BLaER1 treated with 17β-estradiol and CSF1 and Interleukin-3, amounts not matched to agents 10 nM and 100 nM (cell line): Measurements from ENCODE around the gene IL32.
A peak's percentile ranks its signal among the peaks of the same experiment; 100 is the strongest.

Source experiments
- H3K27ac ChIP-seq, 11 experiments: shearing (Covaris generic); formaldehyde crosslinking; 2 replicates each; pipeline ENCODE4 v1.8.1; 2022
- H3K27me3 ChIP-seq, 11 experiments: shearing (Covaris generic); formaldehyde crosslinking; 2 replicates each; pipeline ENCODE4 v1.8.1; 2022
- H3K36me3 ChIP-seq, 11 experiments: shearing (Covaris generic); formaldehyde crosslinking; 2 replicates each; pipeline ENCODE4 v1.8.1; 2022
- H3K4me1 ChIP-seq, 10 experiments: shearing (Covaris generic); formaldehyde crosslinking; 2 replicates each; pipeline ENCODE4 v1.8.1; 2022
- H3K4me2 ChIP-seq, 11 experiments: shearing (Covaris generic); formaldehyde crosslinking; 2 replicates each; pipeline ENCODE4 v1.8.1; 2022
- H3K4me3 ChIP-seq, 10 experiments: shearing (Covaris generic); formaldehyde crosslinking; 2 replicates each; pipeline ENCODE4 v1.8.1; 2022
- H3K9ac ChIP-seq, 11 experiments: shearing (Covaris generic); formaldehyde crosslinking; 2 replicates each; pipeline ENCODE4 v1.8.1; 2022
- H3K9me3 ChIP-seq, 11 experiments: shearing (Covaris generic); formaldehyde crosslinking; replicated peaks in 1 of 11; 2 replicates each; pipeline ENCODE4 v1.8.1; 2022
- H4K20me1 ChIP-seq, 11 experiments: shearing (Covaris generic); formaldehyde crosslinking; 2 replicates each; pipeline ENCODE4 v1.8.1; 2022
- Cebpa-rat ChIP-seq, 11 experiments: shearing (Covaris generic); IDR thresholded peaks; 2 replicates each; pipeline ENCODE4 v1.8.1; 2022

The IL32 gene

GRCh38 chr16:3087243-3088235, 22.1 kb downstream of the IL32 start:
- Histone ChIP-seq H3K4me1 (peaks cover 41 to 75% (median 62%) of the 10 kb centered on the region in 10 experiments), H4K20me1 (no peaks in the 10 kb centered on the region), H3K27ac (peak overlapping the region; percentile 51 to 79 (median 65); a peak in 21 of 22 replicates), H3K27me3 (peaks cover 0 to 3% (median 0%) of the 10 kb centered on the region in 11 experiments; a peak in 1 of 22 replicates), H3K4me3 (peak overlapping the region; percentile 1 to 62 (median 46); a peak in 18 of 20 replicates), H3K36me3 (no peaks in the 10 kb centered on the region), H3K9me3 (no peaks in the 10 kb centered on the region), H3K9ac (peak overlapping the region; percentile 44 to 76 (median 63); a peak in 19 of 22 replicates), H3K4me2 (peak overlapping the region; percentile 80 to 100 (median 90))
- no peak for TF ChIP-seq Cebpa-rat (IDR thresholded peaks at IDR 0.05)

- H3K9ac ChIP-seq, result peak overlapping the region in 3 of 11 experiments; percentile 9 to 68 (median 66); a peak in 2 of 22 replicates
- peaks cover 41 to 84% (median 71%) of the 10 kb centered on the region in 10 experiments for H3K4me1 ChIP-seq
- H3K36me3 ChIP-seq, result no peaks in the 10 kb centered on the region
- H3K27me3 ChIP-seq, result peaks cover 0 to 4% (median 0%) of the 10 kb centered on the region in 11 experiments; a peak in 1 of 22 replicates
- H4K20me1 ChIP-seq, result no peaks in the 10 kb centered on the region
- no peak for TF ChIP-seq Cebpa-rat (IDR thresholded peaks at IDR 0.05)
- no peaks in the 10 kb centered on the region for H3K9me3 ChIP-seq
- H3K27ac ChIP-seq, result peak overlapping the region in 3 of 11 experiments; percentile 64 to 79 (median 78); a peak in 4 of 22 replicates
- peak overlapping the region in 10 of 11 experiments; percentile 80 to 100 (median 88); a peak in 20 of 22 replicates for H3K4me2 ChIP-seq
- no peak overlapping the region for H3K4me3 ChIP-seq
Observed at GRCh38 chr16:3088450-3088849, 23.0 kb downstream of the IL32 start.

- TF ChIP-seq Cebpa-rat (IDR thresholded peaks at IDR 0.05), result no peak
- peak overlapping the region in 9 of 11 experiments; percentile 80 to 100 (median 90); a peak in 13 of 22 replicates for H3K4me2 ChIP-seq
- H3K36me3 ChIP-seq, result no peaks in the 10 kb centered on the region
- H3K9me3 ChIP-seq, result no peaks in the 10 kb centered on the region
- peaks cover 41 to 89% (median 77%) of the 10 kb centered on the region in 10 experiments for H3K4me1 ChIP-seq
- peak overlapping the region in 1 of 11 experiments; percentile 78; a peak in 1 of 22 replicates for H3K27ac ChIP-seq
- H3K9ac ChIP-seq, result no peak overlapping the region
- peaks cover 0 to 4% (median 0%) of the 10 kb centered on the region in 11 experiments; a peak in 1 of 22 replicates for H3K27me3 ChIP-seq
- H4K20me1 ChIP-seq, result no peaks in the 10 kb centered on the region
- no peak overlapping the region for H3K4me3 ChIP-seq
Observed at GRCh38 chr16:3088925-3089716, 23.7 kb downstream of the IL32 start.

GRCh38 chr16:3089717-3090592, 24.5 kb downstream of the IL32 start:
- Histone ChIP-seq H3K9ac (no peak overlapping the region), H3K4me2 (no peak overlapping the region), H3K4me1 (peaks cover 40 to 86% (median 76%) of the 10 kb centered on the region in 10 experiments), H3K27ac (no peak overlapping the region), H3K36me3 (no peaks in the 10 kb centered on the region), H3K4me3 (no peak overlapping the region), H3K27me3 (peaks cover 0 to 4% (median 0%) of the 10 kb centered on the region in 11 experiments; a peak in 1 of 22 replicates), H4K20me1 (no peaks in the 10 kb centered on the region), H3K9me3 (no peaks in the 10 kb centered on the region)
- no peak for TF ChIP-seq Cebpa-rat (IDR thresholded peaks at IDR 0.05)

- Histone ChIP-seq H4K20me1 (no peaks in the 10 kb centered on the region), H3K36me3 (no peaks in the 10 kb centered on the region), H3K27ac (peak overlapping the region in 2 of 11 experiments; percentile 4 to 24; a peak in 3 of 22 replicates), H3K4me1 (peaks cover 36 to 83% (median 76%) of the 10 kb centered on the region in 10 experiments), H3K4me2 (peak overlapping the region in 9 of 11 experiments; percentile 51 to 86 (median 71); a peak in 18 of 22 replicates), H3K4me3 (no peak overlapping the region), H3K27me3 (peaks cover 0 to 4% (median 0%) of the 10 kb centered on the region in 11 experiments; a peak in 1 of 22 replicates), H3K9ac (peak overlapping the region in 6 of 11 experiments; percentile 1 to 28 (median 11); a peak in 3 of 22 replicates), H3K9me3 (no peaks in the 10 kb centered on the region)
- no peak for TF ChIP-seq Cebpa-rat (IDR thresholded peaks at IDR 0.05)
Observed at GRCh38 chr16:3091551-3091950, 26.1 kb downstream of the IL32 start.

GRCh38 chr16:3092501-3092941, 27.1 kb downstream of the IL32 start:
- Histone ChIP-seq H4K20me1 (no peaks in the 10 kb centered on the region), H3K4me1 (peaks cover 27 to 83% (median 76%) of the 10 kb centered on the region in 10 experiments), H3K4me2 (peak overlapping the region in 9 of 11 experiments; percentile 51 to 86 (median 71); a peak in 17 of 22 replicates), H3K9ac (peak overlapping the region in 2 of 11 experiments; percentile 6 to 16; a peak in 2 of 22 replicates), H3K9me3 (no peaks in the 10 kb centered on the region), H3K27me3 (peaks cover 0 to 4% (median 0%) of the 10 kb centered on the region in 11 experiments; a peak in 1 of 22 replicates), H3K36me3 (no peaks in the 10 kb centered on the region), H3K4me3 (no peak overlapping the region), H3K27ac (no peak overlapping the region)
- TF ChIP-seq Cebpa-rat (IDR thresholded peaks at IDR 0.05), result no peak

GRCh38 chr16:3094289-3095027, 29.0 kb downstream of the IL32 start:
- no peak overlapping the region for H3K9ac ChIP-seq
- peaks cover 20 to 82% (median 76%) of the 10 kb centered on the region in 10 experiments for H3K4me1 ChIP-seq
- no peaks in the 10 kb centered on the region for H3K9me3 ChIP-seq
- no peaks in the 10 kb centered on the region for H3K36me3 ChIP-seq
- no peak for TF ChIP-seq Cebpa-rat (IDR thresholded peaks at IDR 0.05)
- no peak overlapping the region for H3K27ac ChIP-seq
- peaks cover 0 to 4% (median 0%) of the 10 kb centered on the region in 11 experiments; a peak in 1 of 22 replicates for H3K27me3 ChIP-seq
- no peaks in the 10 kb centered on the region for H4K20me1 ChIP-seq
- no peak overlapping the region for H3K4me3 ChIP-seq
- H3K4me2 ChIP-seq, result 0 out of 22 replicates have a peak overlapping the region, but pooled peaks of 1 of the 11 experiments have one; percentile 71
